BJ (cell line): ENCODE data around the gene LHPP. TPM values are rescaled to one million over a fixed set of nuclear protein-coding genes. Genes with fewer than 3 reads are reported as not detected.

Experiments used
- CTCF ChIA-PET: fragments of 350-600 bp; formaldehyde crosslinking; extraction: SDS; loops from one replicate; lab custom pipeline; 2021; ENCODE audit warnings: antibody characterized with exemption, inconsistent platforms; lab: Yijun Ruan, JAX
- POLR2A ChIA-PET: fragments of 300-600 bp; sonication (Branson Sonifier 250); formaldehyde crosslinking; extraction: SDS; loops from one replicate; lab custom pipeline; 2021; ENCODE audit warnings: antibody characterized with exemption; lab: Charles Lee
- DNase-seq: peaks from one replicate; pipeline ENCODE4 v3.0.0-alpha.2; 2011; ENCODE audit warnings: low read depth
- H3K27me3 ChIP-seq: 2 replicates; pipeline ENCODE4 v1.6.0; 2011; ENCODE audit warnings: low read length; ENCODE audit not compliant: control insufficient read depth, insufficient read depth
- H3K36me3 ChIP-seq: 2 replicates; pipeline ENCODE4 v1.5.1; 2011; ENCODE audit warnings: low read length; ENCODE audit not compliant: control insufficient read depth, insufficient read depth
- H3K4me3 ChIP-seq: 2 replicates; pipeline ENCODE4 v1.5.1; 2011; ENCODE audit warnings: low read depth, mild to moderate bottlenecking, control low read depth, low read length
- CTCF ChIP-seq: IDR thresholded peaks from 2 replicates; pipeline ENCODE4 v1.5.1; 2011; ENCODE audit warnings: low read depth, mild to moderate bottlenecking, control low read depth, inconsistent platforms, low read length, moderate library complexity; ENCODE audit not compliant: insufficient read depth
- polyA plus RNA-seq: library from polyadenylated mRNA; depleted of rRNA; stranded (reverse); fragments of >200 nt; gene quantifications from 2 replicates; pipeline ENCODE4 v1.2.3, GENCODE V29; 2011

LHPP gene
- polyA plus RNA-seq, 1 experiment, result 23.8 TPM

- no peaks in the 10 kb centered on the region for H3K36me3 ChIP-seq
- POLR2A ChIA-PET, result no interaction called here
- no peaks in the 10 kb centered on the region for H3K27me3 ChIP-seq
- no peak overlapping the region for H3K4me3 ChIP-seq
- TF ChIP-seq CTCF, result no peak
- CTCF ChIA-PET, result interaction anchor here (1.4 to 6.3 kb wide), 2 partner anchors 10 to 191 kb away, joined by 4 to 22 read pairs; no protein-coding TSS in a partner anchor
- DNase-seq, result no peak
Observed at GRCh38 chr10:124550293-124551034, 88.8 kb downstream of the LHPP start.

GRCh38 chr10:124551097-124551496 lies 89.5 kb downstream of the LHPP start:
- Histone ChIP-seq H3K4me3 (no peak overlapping the region), H3K27me3 (no peaks in the 10 kb centered on the region), H3K36me3 (no peaks in the 10 kb centered on the region)
- ChIA-PET POLR2A (no interaction called here), CTCF (interaction anchor here (1.4 to 6.3 kb wide), 2 partner anchors 10 to 190 kb away, joined by 4 to 22 read pairs; no protein-coding TSS in a partner anchor)
- no peak for DNase-seq
- TF ChIP-seq CTCF, result no peak

- POLR2A ChIA-PET, result no interaction called here
- Histone ChIP-seq H3K4me3 (no peak overlapping the region), H3K27me3 (no peaks in the 10 kb centered on the region), H3K36me3 (no peaks in the 10 kb centered on the region)
- DNase-seq, result no peak
- TF ChIP-seq CTCF, result no peak
- CTCF ChIA-PET, result interaction anchor here (1.1 to 6.3 kb wide), 3 partner anchors 11 to 190 kb away, joined by 3 to 22 read pairs (median 4); no protein-coding TSS in a partner anchor
Observed at GRCh38 chr10:124551755-124552154, 90.1 kb downstream of the LHPP start.

- CTCF ChIA-PET, result interaction anchor here (1.1 to 6.3 kb wide), 2 partner anchors 20 to 189 kb away, joined by 3 to 22 read pairs; no protein-coding TSS in a partner anchor
Observed at GRCh38 chr10:124552691-124553276, 91.2 kb downstream of the LHPP start.

More at GRCh38 chr10:124552691-124553276, 91.2 kb downstream of the LHPP start:
- Histone ChIP-seq H3K4me3 (no peak overlapping the region), H3K27me3 (no peaks in the 10 kb centered on the region), H3K36me3 (no peaks in the 10 kb centered on the region)
- POLR2A ChIA-PET, result no interaction called here
- no peak for TF ChIP-seq CTCF
- no peak for DNase-seq
